ENCODE data around the gene ABLIM3. TPM values are rescaled to one million over a fixed set of nuclear protein-coding genes. Genes with fewer than 3 reads are reported as not detected.

The ABLIM3 gene
- total and polyA plus RNA-seq, 12 donors: 53.6 to 189 (median 103) TPM

- H3K27ac ChIP-seq: peak overlapping the region; percentile 64 to 94 (median 88)
- DNase-seq (no peak), ATAC-seq (peak in 7 of 8 donors; percentile 15 to 41 (median 31))
- H3K27me3 ChIP-seq: no peaks in the 10 kb centered on the region
- TF ChIP-seq, protein P1, sequence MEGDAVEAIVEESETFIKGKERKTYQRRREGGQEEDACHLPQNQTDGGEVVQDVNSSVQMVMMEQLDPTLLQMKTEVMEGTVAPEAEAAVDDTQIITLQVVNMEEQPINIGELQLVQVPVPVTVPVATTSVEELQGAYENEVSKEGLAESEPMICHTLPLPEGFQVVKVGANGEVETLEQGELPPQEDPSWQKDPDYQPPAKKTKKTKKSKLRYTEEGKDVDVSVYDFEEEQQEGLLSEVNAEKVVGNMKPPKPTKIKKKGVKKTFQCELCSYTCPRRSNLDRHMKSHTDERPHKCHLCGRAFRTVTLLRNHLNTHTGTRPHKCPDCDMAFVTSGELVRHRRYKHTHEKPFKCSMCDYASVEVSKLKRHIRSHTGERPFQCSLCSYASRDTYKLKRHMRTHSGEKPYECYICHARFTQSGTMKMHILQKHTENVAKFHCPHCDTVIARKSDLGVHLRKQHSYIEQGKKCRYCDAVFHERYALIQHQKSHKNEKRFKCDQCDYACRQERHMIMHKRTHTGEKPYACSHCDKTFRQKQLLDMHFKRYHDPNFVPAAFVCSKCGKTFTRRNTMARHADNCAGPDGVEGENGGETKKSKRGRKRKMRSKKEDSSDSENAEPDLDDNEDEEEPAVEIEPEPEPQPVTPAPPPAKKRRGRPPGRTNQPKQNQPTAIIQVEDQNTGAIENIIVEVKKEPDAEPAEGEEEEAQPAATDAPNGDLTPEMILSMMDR (IDR thresholded peaks at IDR 0.05): no peak
- peak overlapping the region in 1 of 10 donors; percentile 8 for H3K4me3 ChIP-seq
- peaks cover 0 to 10% (median 0%) of the 10 kb centered on the region in 11 donors for H3K9me3 ChIP-seq
- H3K4me1 ChIP-seq: peaks cover 15 to 89% (median 74%) of the 10 kb centered on the region in 9 donors
- intact Hi-C loops (cut with DNase I): no loop called here
- no peaks in the 10 kb centered on the region for H3K36me3 ChIP-seq
- WGBS, 2 donors: 31 to 44% methylated on average over 3 of the region's 3 CpGs
These were observed 8.6 kb downstream of the ABLIM3 start for GRCh38 chr5:149149942-149150341.

DNA sequence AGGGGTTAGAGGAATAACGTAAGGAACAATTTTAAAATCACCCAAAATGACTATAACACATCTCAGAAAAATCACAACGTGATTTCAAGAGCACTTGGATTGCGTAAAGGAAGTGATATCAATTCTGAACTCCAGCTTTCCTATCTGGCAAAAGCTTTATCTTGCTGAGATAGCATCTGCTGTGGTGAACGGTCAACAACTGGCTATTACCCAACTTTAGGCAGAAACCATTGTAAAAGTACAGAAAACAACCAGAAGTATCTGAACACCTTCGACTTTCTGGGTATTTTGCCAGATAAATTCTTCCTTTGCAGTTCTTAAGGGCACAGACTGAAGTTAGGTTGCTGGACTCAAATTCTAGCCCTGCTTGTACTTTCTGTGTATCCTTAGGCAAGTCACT lies 9.2 kb downstream of the ABLIM3 start:
- peaks cover 15 to 89% (median 79%) of the 10 kb centered on the region in 9 donors for H3K4me1 ChIP-seq
- peaks cover 0 to 10% (median 0%) of the 10 kb centered on the region in 11 donors for H3K9me3 ChIP-seq
- H3K4me3 ChIP-seq: no peak overlapping the region
- no peaks in the 10 kb centered on the region for H3K27me3 ChIP-seq
- intact Hi-C loops (cut with DNase I): no loop called here
- peak in 6 of 8 donors; percentile 18 to 62 (median 46) for ATAC-seq
- WGBS, 2 donors: 19 to 21% methylated on average over 5 of the region's 5 CpGs
- no peak for DNase-seq
- H3K27ac ChIP-seq: peak overlapping the region; percentile 64 to 94 (median 88)
- TF ChIP-seq, protein P1 (IDR thresholded peaks at IDR 0.05): no peak
- H3K36me3 ChIP-seq: no peaks in the 10 kb centered on the region

- H3K36me3 ChIP-seq: no peaks in the 10 kb centered on the region
- peaks cover 18 to 96% (median 91%) of the 10 kb centered on the region in 9 donors for H3K4me1 ChIP-seq
- H3K27me3 ChIP-seq: no peaks in the 10 kb centered on the region
- no peak overlapping the region for H3K4me3 ChIP-seq
- 62 to 76% methylated on average over 3 of the region's 3 CpGs for whole genome bisulfite sequencing, 2 donors
- ATAC-seq (no peak), DNase-seq (no peak)
- H3K27ac ChIP-seq: peak overlapping the region; percentile 64 to 94 (median 88)
- TF ChIP-seq, protein P1 (IDR thresholded peaks at IDR 0.05): peak in 4 of 9 donors; percentile 26 to 36 (median 32)
- intact Hi-C loops (cut with DNase I): no loop called here
- peaks cover 0 to 1% (median 0%) of the 10 kb centered on the region in 11 donors for H3K9me3 ChIP-seq
These were observed 10.4 kb downstream of the ABLIM3 start for GRCh38 chr5:149151717-149152116.

- no peaks in the 10 kb centered on the region for H3K36me3 ChIP-seq
- no peak overlapping the region for H3K4me3 ChIP-seq
- ATAC-seq: peak in 7 of 8 donors; percentile 16 to 50 (median 32)
- TF ChIP-seq, protein P1 (IDR thresholded peaks at IDR 0.05): no peak
- H3K9me3 ChIP-seq: no peaks in the 10 kb centered on the region
- WGBS, 2 donors: 57 to 60% methylated on average over 2 of the region's 2 CpGs
- H3K27me3 ChIP-seq: no peaks in the 10 kb centered on the region
- H3K27ac ChIP-seq: peak overlapping the region; percentile 64 to 94 (median 88)
- intact Hi-C loops (cut with DNase I): no loop called here
- H3K4me1 ChIP-seq: peaks cover 18 to 100% (median 97%) of the 10 kb centered on the region in 9 donors
- DNase-seq: no peak
These were observed 11.0 kb downstream of the ABLIM3 start for GRCh38 chr5:149152317-149152746.
